DMS53 treated with DMSO at 0.1 percent for 48 hours (cell line): ENCODE data around the gene EMP1.

ENCODE experiments used
- DNase-seq: peaks from one replicate; lab custom pipeline; 2025; ENCODE audit not compliant: unreplicated experiment; lab: John Stamatoyannopoulos, UW

EMP1 gene

GRCh38 chr12:13196130-13196921 lies at the start of gene EMP1:
Gene EMP1, plus strand, starts transcription at chr12:13196726. Its CDS starts 14,785 bp downstream, at chr12:13211511.
- DNase-seq, result peak; percentile 37

DNA sequence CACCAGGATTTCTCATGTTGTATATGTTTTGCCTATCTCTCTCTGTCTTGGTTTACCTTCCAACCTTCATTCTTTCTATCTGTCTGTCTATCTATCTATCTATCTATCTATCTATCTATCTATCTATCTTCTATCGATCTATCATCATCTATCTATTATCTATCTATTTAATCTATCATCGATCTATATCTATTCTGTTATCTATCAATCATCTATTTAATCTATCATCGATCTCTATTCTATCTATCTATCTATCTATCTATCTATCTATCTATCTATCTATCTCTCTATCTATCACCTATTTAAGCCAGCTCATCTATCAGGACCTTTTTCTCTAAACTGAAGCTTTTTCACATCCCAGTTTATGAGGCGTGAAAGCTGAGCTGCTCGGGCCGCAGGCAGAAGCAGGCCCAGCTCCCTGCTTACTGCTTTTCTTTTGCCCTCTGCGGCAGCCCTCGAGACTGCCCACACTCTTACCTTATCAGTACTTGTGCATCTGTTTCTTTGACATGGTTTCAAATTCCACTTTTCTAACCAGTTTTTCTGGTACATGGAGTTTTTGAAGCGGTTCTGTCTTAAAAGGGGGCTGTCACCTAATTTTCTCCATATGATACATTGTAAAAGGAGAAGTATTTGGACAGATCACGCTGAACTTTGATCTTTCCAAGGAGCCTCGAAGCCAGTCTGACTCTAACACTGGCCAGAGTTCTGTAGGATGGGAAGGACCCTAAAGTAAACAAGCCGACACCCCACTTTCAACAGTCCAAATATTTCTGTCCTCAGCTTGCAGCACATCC lies 48.6 kb upstream of the EMP1 start:
- no peak for DNase-seq

DNA sequence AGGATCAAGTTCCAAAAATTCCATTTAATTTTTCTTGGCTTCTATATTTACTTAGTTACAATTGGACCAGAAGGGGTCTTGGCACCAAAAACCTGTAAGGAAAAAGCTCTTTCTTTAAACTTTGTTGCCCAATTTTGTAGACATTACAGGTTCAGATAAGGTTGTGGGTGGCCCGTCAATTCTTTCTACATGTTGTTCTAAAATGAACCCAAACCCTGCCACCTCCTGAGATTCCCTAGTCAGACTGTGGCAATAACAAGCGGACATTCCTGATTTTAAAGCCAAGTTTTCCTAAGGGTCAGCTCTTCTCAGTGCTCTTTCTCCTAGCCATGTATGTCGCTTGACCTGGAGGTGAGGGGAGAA lies 48.1 kb upstream of the EMP1 start:
- no peak for DNase-seq

DNA sequence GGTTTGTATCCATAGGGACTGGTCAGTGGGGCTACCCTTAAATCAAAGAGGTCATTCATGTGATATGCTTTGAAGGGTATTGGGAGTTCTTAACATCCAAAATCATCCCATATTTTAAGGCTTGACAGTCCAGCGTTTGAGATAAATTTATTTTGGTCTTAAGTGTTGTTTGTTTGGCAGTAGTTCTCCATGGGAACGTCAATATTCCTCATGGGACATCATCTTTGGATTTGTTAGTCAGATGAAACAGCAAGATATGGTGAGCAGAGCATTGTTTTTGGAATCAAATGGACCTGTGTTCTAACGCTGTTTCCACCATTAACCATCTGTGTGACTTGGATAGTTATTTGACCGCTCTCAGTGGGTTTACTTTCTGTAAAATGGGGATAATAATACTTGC lies 47.1 kb upstream of the EMP1 start:
- no peak for DNase-seq

DNA sequence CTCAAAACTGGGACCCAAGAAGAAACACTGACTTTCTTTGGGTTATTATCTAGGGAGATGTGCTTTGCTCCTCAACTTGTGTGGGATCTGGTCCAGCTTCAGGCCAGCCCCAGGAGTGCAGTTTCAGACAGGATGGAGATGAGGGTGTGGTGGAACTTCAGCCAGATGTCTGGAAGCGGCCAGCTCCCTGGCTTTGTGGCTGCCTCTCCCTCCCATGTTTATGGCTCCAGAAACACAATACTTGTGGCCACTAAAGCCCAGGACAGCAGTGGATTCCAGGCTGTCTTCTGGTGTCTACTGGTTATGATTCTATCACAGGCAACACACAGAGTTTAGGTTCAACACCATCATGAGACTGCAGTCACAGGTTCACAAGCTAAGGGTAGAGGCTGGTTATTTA lies 44.2 kb upstream of the EMP1 start:
- no peak for DNase-seq

DNA sequence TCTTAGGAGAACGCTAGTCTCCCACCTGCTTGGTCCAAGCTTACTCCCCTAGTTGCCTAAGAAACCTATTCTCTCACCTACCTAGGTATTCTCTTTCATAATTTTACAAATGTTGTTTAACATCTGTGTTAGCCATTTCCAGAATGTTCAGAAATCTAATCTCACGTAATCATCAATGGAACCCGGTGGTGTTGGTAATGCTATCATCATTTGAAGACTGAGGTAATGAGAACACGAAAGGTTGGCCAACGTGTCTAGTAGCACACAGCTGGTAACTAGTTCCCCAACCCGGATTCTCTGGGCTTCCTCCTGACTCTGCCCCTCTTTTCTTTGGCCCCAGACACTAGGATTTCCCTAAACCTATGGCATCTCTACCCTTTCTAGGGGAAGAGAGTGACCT lies 43.8 kb upstream of the EMP1 start:
- DNase-seq, result no peak

DNA sequence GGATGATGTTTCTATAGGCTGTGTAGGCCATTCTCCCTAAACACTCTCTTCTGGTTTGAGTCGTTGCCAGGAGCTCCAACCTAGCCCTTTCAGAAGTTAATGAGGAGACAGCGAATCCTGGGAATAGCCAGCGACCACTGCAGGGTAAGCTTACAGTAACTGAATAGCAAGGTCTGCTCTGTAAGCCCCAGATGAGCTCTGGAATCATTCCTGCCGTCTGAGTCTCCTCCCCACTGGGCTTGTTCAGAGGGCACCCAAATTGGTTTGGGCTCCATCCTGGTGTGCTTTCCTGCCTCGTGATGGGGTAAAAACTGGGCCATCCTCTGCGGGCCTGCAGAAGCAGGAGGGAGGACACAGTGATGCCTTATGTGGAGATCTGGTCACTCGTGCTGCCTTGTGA lies 43.3 kb upstream of the EMP1 start:
- DNase-seq, result no peak

DNA sequence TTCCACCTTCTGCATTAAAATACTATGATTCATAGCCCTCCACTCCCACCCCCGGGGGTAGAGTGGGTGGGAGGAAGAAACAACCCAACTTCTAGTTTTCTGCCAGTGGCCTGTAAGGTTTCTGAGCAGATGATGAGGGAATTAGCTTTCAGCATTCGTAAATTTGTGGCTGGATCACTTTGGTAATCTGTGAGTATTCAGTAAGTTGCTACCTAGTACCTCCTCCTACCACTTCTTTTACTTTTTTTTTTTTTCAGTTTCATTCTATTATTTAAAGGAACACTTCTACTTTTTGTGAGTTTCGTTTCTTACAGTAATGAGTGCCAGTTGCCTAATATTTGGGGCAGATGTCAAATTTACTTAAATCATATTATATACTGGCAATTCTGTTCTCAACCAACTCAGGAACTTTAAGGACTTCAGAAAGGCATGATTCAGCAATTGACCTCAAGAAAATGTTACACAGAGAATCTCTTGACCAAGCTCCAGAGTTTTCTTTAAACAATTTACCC lies 42.4 kb upstream of the EMP1 start:
- DNase-seq, result no peak

- DNase-seq, result no peak
These were observed 41.7 kb upstream of the EMP1 start for GRCh38 chr12:13154831-13155230.

GRCh38 chr12:13156277-13156676 lies 40.2 kb upstream of the EMP1 start:
- DNase-seq, result no peak

DNA sequence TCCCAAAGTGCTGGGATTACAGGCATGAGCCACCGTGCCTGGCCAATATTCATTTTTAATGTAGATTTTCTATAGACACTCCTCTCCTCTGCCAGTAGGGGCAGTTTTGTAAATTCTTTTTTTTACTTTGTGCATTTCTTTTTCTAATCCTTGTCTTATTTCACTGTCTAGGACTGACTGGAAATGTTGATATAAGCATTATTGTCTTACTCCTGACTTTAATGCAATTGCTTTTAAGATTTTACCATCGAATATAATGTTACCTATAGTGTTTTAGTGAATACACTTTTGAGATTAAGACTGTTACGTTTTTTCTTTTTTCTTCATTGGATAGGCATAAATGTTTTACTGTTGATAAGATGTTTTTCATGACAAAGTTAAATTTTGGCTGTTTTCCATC lies 35.4 kb upstream of the EMP1 start:
- DNase-seq, result no peak

- no peak for DNase-seq
These were observed 33.6 kb upstream of the EMP1 start for GRCh38 chr12:13162904-13163303.

- no peak for DNase-seq
These were observed 32.5 kb upstream of the EMP1 start for GRCh38 chr12:13163868-13164635.

GRCh38 chr12:13164921-13165616 lies 31.5 kb upstream of the EMP1 start:
- no peak for DNase-seq

- DNase-seq, result peak; percentile 98
These were observed 30.9 kb upstream of the EMP1 start for GRCh38 chr12:13165617-13166041.

GRCh38 chr12:13167226-13167625 lies 29.3 kb upstream of the EMP1 start:
- peak; percentile 95 for DNase-seq

DNA sequence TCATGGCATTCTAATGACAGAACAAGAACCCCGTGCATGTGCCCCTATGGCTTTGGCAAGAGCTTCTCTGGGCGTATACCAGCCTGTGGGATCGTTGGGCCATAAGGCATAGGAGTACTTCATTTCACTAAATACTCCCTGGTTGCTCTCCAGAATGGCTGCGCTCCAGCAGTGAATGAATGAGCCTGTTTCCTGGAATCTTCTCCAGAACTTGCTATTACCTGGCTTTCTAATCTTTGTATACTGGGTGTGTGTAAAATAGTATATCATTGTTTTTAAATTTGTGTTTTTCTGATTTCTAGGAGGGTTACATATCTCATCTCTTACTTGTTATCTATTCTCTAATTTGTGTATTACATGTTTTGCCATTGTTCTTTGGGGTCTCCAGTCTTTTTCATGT lies 28.6 kb upstream of the EMP1 start:
- no peak for DNase-seq

DNA sequence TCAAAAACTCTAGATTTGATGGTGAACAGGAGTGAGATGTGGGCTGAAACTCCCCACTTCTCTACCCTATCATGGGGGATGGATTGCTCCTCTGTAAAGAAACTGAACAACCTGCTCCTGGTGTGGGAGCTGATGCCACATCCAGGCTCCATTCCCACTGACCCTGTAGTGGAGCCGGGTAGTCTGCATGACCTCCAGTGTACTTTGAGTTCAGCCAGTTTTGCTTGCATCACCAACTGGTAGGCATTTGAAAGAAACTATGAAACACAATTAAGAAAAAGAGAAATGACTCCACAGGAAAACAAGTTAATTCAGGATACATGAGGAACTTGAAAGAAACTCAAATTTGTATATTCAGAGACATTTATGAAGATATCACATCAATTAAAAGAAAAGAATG lies 27.3 kb upstream of the EMP1 start:
- no peak for DNase-seq

GRCh38 chr12:13170892-13171490 lies 25.5 kb upstream of the EMP1 start:
- no peak for DNase-seq
